H9 (cell line): Measurements from ENCODE around the gene CDC5L. TPM values are rescaled to one million over a fixed set of nuclear protein-coding genes. Genes with fewer than 3 reads are reported as not detected.

ENCODE experiments used
- DNase-seq: peaks from one replicate; pipeline ENCODE4 v3.0.0-alpha.2; 2017
- H2AFZ ChIP-seq: one replicate; pipeline ENCODE4 v1.6.1; 2013; ENCODE audit warnings: mild to moderate bottlenecking, low read length, control low read depth, moderate library complexity
- H2AK5ac ChIP-seq: 2 replicates; pipeline ENCODE4 v1.6.1; 2013; ENCODE audit warnings: low read length, control low read depth, mixed read lengths; ENCODE audit not compliant: insufficient read length
- H2BK120ac ChIP-seq: one replicate; pipeline ENCODE4 v1.6.1; 2013; ENCODE audit warnings: low read depth, mild to moderate bottlenecking, low read length, control low read depth, inconsistent platforms; ENCODE audit not compliant: poor library complexity, severe bottlenecking
- H2BK12ac ChIP-seq: 2 replicates; pipeline ENCODE4 v1.6.1; 2013; ENCODE audit warnings: low read length, control low read depth, mixed read lengths, low read depth; ENCODE audit not compliant: insufficient read length
- H2BK15ac ChIP-seq: 2 replicates; pipeline ENCODE4 v1.6.1; 2013; ENCODE audit warnings: low read depth, low read length, control low read depth
- H2BK20ac ChIP-seq: one replicate; pipeline ENCODE4 v1.6.1; 2013; ENCODE audit warnings: low read depth, mild to moderate bottlenecking, low read length, control low read depth, inconsistent platforms; ENCODE audit not compliant: poor library complexity, severe bottlenecking
- H2BK5ac ChIP-seq: 2 replicates; pipeline ENCODE4 v1.6.1; 2013; ENCODE audit warnings: low read length, control low read depth, mixed read lengths; ENCODE audit not compliant: insufficient read length
- H3K14ac ChIP-seq: 2 replicates; pipeline ENCODE4 v1.6.1; 2013; ENCODE audit warnings: low read length, control low read depth; ENCODE audit not compliant: insufficient read depth
- H3K18ac ChIP-seq: 2 replicates; pipeline ENCODE4 v1.6.1; 2013; ENCODE audit warnings: low read depth, mild to moderate bottlenecking, mixed read lengths, low read length, control low read depth; ENCODE audit not compliant: insufficient read length
- H3K23ac ChIP-seq: 2 replicates; pipeline ENCODE4 v1.6.1; 2013; ENCODE audit warnings: low read length, control low read depth, mixed read lengths, low read depth; ENCODE audit not compliant: insufficient read length
- H3K23me2 ChIP-seq: 2 replicates; pipeline ENCODE4 v1.6.1; 2013; ENCODE audit warnings: low read depth, mild to moderate bottlenecking, mixed read lengths, low read length, control low read depth; ENCODE audit not compliant: insufficient read length, poor library complexity, severe bottlenecking
- H3K27ac ChIP-seq: 2 replicates; pipeline ENCODE4 v1.5.1; 2013; ENCODE audit warnings: low read length, control low read depth, mixed read lengths, low read depth; ENCODE audit not compliant: insufficient read length
- H3K27me3 ChIP-seq: 2 replicates; pipeline ENCODE4 v1.6.1; 2013; ENCODE audit warnings: low read length, control low read depth, inconsistent platforms; ENCODE audit not compliant: insufficient read depth
- H3K4ac ChIP-seq: 2 replicates; pipeline ENCODE4 v1.6.1; 2013; ENCODE audit warnings: low read depth, mild to moderate bottlenecking, control low read depth, inconsistent platforms, low read length, moderate library complexity
- H3K4me1 ChIP-seq: 2 replicates; pipeline ENCODE4 v1.6.1; 2013; ENCODE audit warnings: low read length, control low read depth, inconsistent platforms; ENCODE audit not compliant: insufficient read depth
- H3K4me2 ChIP-seq: 2 replicates; pipeline ENCODE4 v1.6.1; 2013; ENCODE audit warnings: low read length, control low read depth, mixed read lengths; ENCODE audit not compliant: insufficient read length, insufficient read depth
- H3K56ac ChIP-seq: 2 replicates; pipeline ENCODE4 v1.6.1; 2013; ENCODE audit warnings: low read depth, mild to moderate bottlenecking, mixed read lengths, low read length, control low read depth; ENCODE audit not compliant: insufficient read length
- H3K79me1 ChIP-seq: 2 replicates; pipeline ENCODE4 v1.6.1; 2013; ENCODE audit warnings: low read depth, mild to moderate bottlenecking, moderate library complexity, low read length, control low read depth, inconsistent platforms; ENCODE audit not compliant: insufficient read depth, poor library complexity, severe bottlenecking
- H3K79me2 ChIP-seq: 2 replicates; pipeline ENCODE4 v1.6.1; 2013; ENCODE audit warnings: low read length, control low read depth, inconsistent platforms; ENCODE audit not compliant: insufficient read depth
- H3K9ac ChIP-seq: 2 replicates; pipeline ENCODE4 v1.6.1; 2013; ENCODE audit warnings: low read length, control low read depth, mixed read lengths; ENCODE audit not compliant: insufficient read length; ENCODE audit errors: extremely low read depth
- H3K9me3 ChIP-seq: one replicate; pipeline ENCODE4 v1.6.1; 2013; ENCODE audit warnings: low read depth, low read length, inconsistent platforms; ENCODE audit not compliant: control insufficient read depth
- H3T11ph ChIP-seq: one replicate; pipeline ENCODE4 v1.6.1; 2013; ENCODE audit warnings: mild to moderate bottlenecking, low read length, control low read depth, inconsistent platforms
- H4K20me1 ChIP-seq: one replicate; pipeline ENCODE4 v1.6.1; 2013; ENCODE audit not compliant: control insufficient read depth, insufficient read length, insufficient read depth
- H4K5ac ChIP-seq: 2 replicates; pipeline ENCODE4 v1.6.1; 2013; ENCODE audit warnings: low read depth, mild to moderate bottlenecking, mixed read lengths, low read length, control low read depth; ENCODE audit not compliant: insufficient read length
- H4K8ac ChIP-seq: replicated peaks from 2 replicates; pipeline ENCODE4 v1.6.1; 2013; ENCODE audit warnings: low read length, control low read depth, mixed read lengths, low read depth; ENCODE audit not compliant: insufficient read length
- H4K91ac ChIP-seq: 2 replicates; pipeline ENCODE4 v1.6.1; 2013; ENCODE audit warnings: low read depth, mild to moderate bottlenecking, moderate library complexity, mixed read lengths, low read length, control low read depth; ENCODE audit not compliant: insufficient read length
- H3K27ac Mint-ChIP-seq, 3 experiments: 2 replicates in 2 of 3; 3 replicates in 1 of 3; pipeline ENCODE4 v1.8.0; 2020 to 2021; ENCODE audit warnings: mixed read lengths in 3 of 3, mild to moderate bottlenecking in 1 of 3, moderate library complexity in 1 of 3
- H3K27me3 Mint-ChIP-seq: 2 replicates; pipeline ENCODE4 v1.8.0; 2021; ENCODE audit warnings: low read depth, mild to moderate bottlenecking, moderate library complexity, mixed read lengths
- H3K36me3 Mint-ChIP-seq, 3 experiments: 2 replicates in 2 of 3; 3 replicates in 1 of 3; pipeline ENCODE4 v1.8.0; 2020 to 2021; ENCODE audit warnings: low read depth in 3 of 3, mixed read lengths in 3 of 3; ENCODE audit not compliant: insufficient read depth in 1 of 3
- H3K4me1 Mint-ChIP-seq, 2 experiments: 2 replicates each; pipeline ENCODE4 v1.8.0; 2020; ENCODE audit warnings: mixed read lengths in 2 of 2
- H3K4me3 Mint-ChIP-seq, 2 experiments: 2 replicates in 1 of 2; 3 replicates in 1 of 2; pipeline ENCODE4 v1.8.0; 2020 to 2021; ENCODE audit warnings: mild to moderate bottlenecking in 2 of 2, mixed read lengths in 2 of 2, moderate library complexity in 1 of 2
- H3K9me3 Mint-ChIP-seq, 2 experiments: 2 replicates in 1 of 2; 3 replicates in 1 of 2; pipeline ENCODE4 v1.8.0; 2020; ENCODE audit warnings: mild to moderate bottlenecking in 2 of 2, mixed read lengths in 2 of 2, moderate library complexity in 1 of 2
- CTCF ChIP-seq: fragments of 200-600 bp; sonication (generic); conservative IDR thresholded peaks from 3 replicates; pipeline ENCODE4 v1.8.0; 2021; ENCODE audit warnings: antibody characterized with exemption, mild to moderate bottlenecking
- WGBS: extraction: QIAGEN DNeasy Blood & Tissue Kit; methylation state at CpG from one replicate; pipeline ENCODE4 v1.1.7; 2013; ENCODE audit warnings: missing lambda C conversion rate, low lambda C conversion rate, mixed read lengths; ENCODE audit not compliant: insufficient read length; ENCODE audit errors: extremely low coverage; 5-methylcytosine and 5-hydroxymethylcytosine counted together
- total RNA-seq: library from RNA; stranded (reverse); gene quantifications from 2 replicates; pipeline ENCODE4 v1.2.1, GENCODE V29; 2021

CDC5L gene
- total RNA-seq, 1 experiment from 2014 or later: 34.3 TPM

- H2BK12ac ChIP-seq: no peak overlapping the region
- H2BK5ac ChIP-seq: no peak overlapping the region
- Mint-ChIP-seq H3K4me1 (peaks cover 0 to 4% of the 10 kb centered on the region in 2 experiments; a peak in 1 of 4 replicates), H3K27ac (no peak overlapping the region), H3K36me3 (no peaks in the 10 kb centered on the region), H3K9me3 (no peaks in the 10 kb centered on the region), H3K27me3 (no peaks in the 10 kb centered on the region; the same call in none of the 2 replicates), H3K4me3 (no peak overlapping the region)
- no peak overlapping the region for H4K91ac ChIP-seq
- H4K8ac ChIP-seq: no peak overlapping the region
- no peak overlapping the region for H3K27ac ChIP-seq
- no peaks in the 10 kb centered on the region for H3K4me1 ChIP-seq
- no peaks in the 10 kb centered on the region for H3K23me2 ChIP-seq
- no peaks in the 10 kb centered on the region for H3K27me3 ChIP-seq
- H4K5ac ChIP-seq: no peak overlapping the region
- H3K18ac ChIP-seq: no peak overlapping the region
- no peak overlapping the region for H2BK120ac ChIP-seq
- H2AK5ac ChIP-seq: no peak overlapping the region
- no peak overlapping the region for H3K4ac ChIP-seq
- WGBS: no CpG with 5 or more reads among the region's 3 CpGs
- H3K14ac ChIP-seq: no peak overlapping the region
- no peaks in the 10 kb centered on the region for H3K79me2 ChIP-seq
- H3K79me1 ChIP-seq: no peaks in the 10 kb centered on the region
- H2AFZ ChIP-seq: no peak overlapping the region
- no peak overlapping the region for H3T11ph ChIP-seq
- no peak overlapping the region for H3K4me2 ChIP-seq
- no peak overlapping the region for H3K23ac ChIP-seq
- H2BK15ac ChIP-seq: no peak overlapping the region
- no peak overlapping the region for H3K56ac ChIP-seq
- DNase-seq: no peak
- H3K9me3 ChIP-seq: no peaks in the 10 kb centered on the region
- TF ChIP-seq CTCF: no peak
- no peak overlapping the region for H2BK20ac ChIP-seq
- no peaks in the 10 kb centered on the region for H4K20me1 ChIP-seq
- H3K9ac ChIP-seq: no peak overlapping the region
Measured at GRCh38 chr6:44363377-44363926, 24.1 kb upstream of the CDC5L start.
